GM23338 (cell line): ENCODE results near the gene PNPLA7. TPM values are rescaled to one million over a fixed set of nuclear protein-coding genes. Genes with fewer than 3 reads are reported as not detected.

Source experiments
- ATAC-seq: fragments of 200-7000 bp; cut with Tn5 transposase; 3 replicates; pipeline ENCODE4 v1.9.1; 2020
- DNase-seq: peaks from one replicate; pipeline ENCODE4 v3.0.0-alpha.2; 2015; ENCODE audit warnings: low spot score
- H2AFZ ChIP-seq: fragments of 200-600 bp; sonication (generic); 2 replicates; pipeline ENCODE4 v1.8.0; 2016; ENCODE audit warnings: antibody characterized with exemption, mild to moderate bottlenecking, moderate library complexity
- H3F3A ChIP-seq: fragments of 200-600 bp; sonication (generic); replicated peaks from 2 replicates; pipeline ENCODE4 v1.8.0; 2017; ENCODE audit warnings: antibody characterized with exemption, mixed run types, low read depth
- H3K27ac ChIP-seq: fragments of 200-600 bp; sonication (generic); 2 replicates; pipeline ENCODE4 v1.6.1; 2016; ENCODE audit warnings: low read depth
- H3K27me3 ChIP-seq: fragments of 200-600 bp; sonication (generic); 2 replicates; pipeline ENCODE4 v1.8.0; 2016; ENCODE audit warnings: mild to moderate bottlenecking, mixed run types, moderate library complexity; ENCODE audit not compliant: insufficient read depth
- H3K36me3 ChIP-seq: fragments of 200-600 bp; sonication (generic); 2 replicates; pipeline ENCODE4 v1.8.0; 2016; ENCODE audit warnings: mild to moderate bottlenecking; ENCODE audit not compliant: insufficient read depth
- H3K4me1 ChIP-seq: fragments of 200-600 bp; sonication (generic); 2 replicates; pipeline ENCODE4 v1.8.0; 2016; ENCODE audit warnings: mild to moderate bottlenecking, moderate library complexity; ENCODE audit not compliant: insufficient read depth
- H3K4me2 ChIP-seq: fragments of 200-600 bp; sonication (generic); 2 replicates; pipeline ENCODE4 v1.7.1; 2017; ENCODE audit warnings: mixed run types
- H3K4me3 ChIP-seq: fragments of 200-600 bp; sonication (generic); 2 replicates; pipeline ENCODE4 v1.6.1; 2016; ENCODE audit warnings: mixed run types
- H3K79me2 ChIP-seq: fragments of 200-600 bp; sonication (generic); replicated peaks from 2 replicates; pipeline ENCODE4 v1.8.0; 2017; ENCODE audit warnings: mild to moderate bottlenecking; ENCODE audit not compliant: insufficient read depth
- H3K9me2 ChIP-seq: fragments of 200-600 bp; sonication (generic); 2 replicates; pipeline ENCODE4 v1.8.0; 2017; ENCODE audit not compliant: insufficient read depth
- H4K20me1 ChIP-seq: fragments of 200-600 bp; sonication (generic); replicated peaks from 2 replicates; pipeline ENCODE4 v1.8.0; 2017; ENCODE audit warnings: mild to moderate bottlenecking; ENCODE audit not compliant: insufficient read depth
- H3K27ac Mint-ChIP-seq: 2 replicates; pipeline ENCODE4 v1.8.0; 2020; ENCODE audit warnings: inconsistent platforms, mild to moderate bottlenecking, moderate library complexity, mixed read lengths
- H3K27me3 Mint-ChIP-seq: 3 replicates; pipeline ENCODE4 v1.8.0; 2022; ENCODE audit warnings: low read depth, mild to moderate bottlenecking, moderate library complexity, mixed read lengths, inconsistent platforms; ENCODE audit not compliant: insufficient read depth, poor library complexity
- H3K36me3 Mint-ChIP-seq: 3 replicates; pipeline ENCODE4 v1.8.0; 2021; ENCODE audit warnings: low read depth, mild to moderate bottlenecking, inconsistent platforms, moderate library complexity, mixed read lengths
- H3K4me1 Mint-ChIP-seq: 3 replicates; pipeline ENCODE4 v1.8.0; 2020; ENCODE audit warnings: mild to moderate bottlenecking, inconsistent platforms, mixed read lengths
- H3K4me3 Mint-ChIP-seq: 3 replicates; pipeline ENCODE4 v1.8.0; 2021; ENCODE audit warnings: moderate library complexity, mild to moderate bottlenecking, inconsistent platforms, mixed read lengths
- H3K9me3 Mint-ChIP-seq: 3 replicates; pipeline ENCODE4 v1.8.0; 2020; ENCODE audit warnings: moderate library complexity, mild to moderate bottlenecking, inconsistent platforms, mixed read lengths
- CREB1 ChIP-seq: fragments of 250-450 bp; sonication (Bioruptor Pico); IDR thresholded peaks from 2 replicates; pipeline ENCODE4 v1.5.0; 2020; ENCODE audit warnings: low read depth, mild to moderate bottlenecking, moderate library complexity
- JUNB ChIP-seq: IDR thresholded peaks from one replicate; pipeline ENCODE4 v1.6.1; 2016; ENCODE audit warnings: antibody characterized with exemption; ENCODE audit not compliant: unreplicated experiment
- POLR2AphosphoS5 ChIP-seq: IDR thresholded peaks from 2 replicates; pipeline ENCODE4 v1.6.1; 2016; ENCODE audit warnings: antibody characterized with exemption, low read depth
- REST ChIP-seq: IDR thresholded peaks from one replicate; pipeline ENCODE4 v1.6.1; 2018; ENCODE audit warnings: antibody characterized with exemption; ENCODE audit not compliant: unreplicated experiment
- STAT1 ChIP-seq: IDR thresholded peaks from one replicate; pipeline ENCODE4 v1.6.1; 2016; ENCODE audit warnings: antibody characterized with exemption; ENCODE audit not compliant: unreplicated experiment
- polyA plus RNA-seq: library from polyadenylated mRNA; unstranded; fragments of >200 nt; fragmentation: Nextera tagmentation; extraction: Ambion mirVana; gene quantifications from 2 replicates; pipeline ENCODE4 v1.2.1, GENCODE V29; 2016
- total RNA-seq: library from RNA; depleted of rRNA; stranded (reverse); fragments of >200 nt; shearing (Covaris generic); gene quantifications from 2 replicates; pipeline ENCODE4 v1.2.3, GENCODE V29; 2014
- TF ChIP-seq, protein P1 (sequence below): fragments of 250-450 bp; sonication (Bioruptor Pico); IDR thresholded peaks from 2 replicates; pipeline ENCODE4 v1.5.0; 2020; ENCODE audit warnings: mild to moderate bottlenecking, moderate library complexity

PNPLA7 gene
- total and polyA plus RNA-seq, 2 experiments from 2014 or later = 0.45 to 0.80 TPM

- TF ChIP-seq, protein P1, sequence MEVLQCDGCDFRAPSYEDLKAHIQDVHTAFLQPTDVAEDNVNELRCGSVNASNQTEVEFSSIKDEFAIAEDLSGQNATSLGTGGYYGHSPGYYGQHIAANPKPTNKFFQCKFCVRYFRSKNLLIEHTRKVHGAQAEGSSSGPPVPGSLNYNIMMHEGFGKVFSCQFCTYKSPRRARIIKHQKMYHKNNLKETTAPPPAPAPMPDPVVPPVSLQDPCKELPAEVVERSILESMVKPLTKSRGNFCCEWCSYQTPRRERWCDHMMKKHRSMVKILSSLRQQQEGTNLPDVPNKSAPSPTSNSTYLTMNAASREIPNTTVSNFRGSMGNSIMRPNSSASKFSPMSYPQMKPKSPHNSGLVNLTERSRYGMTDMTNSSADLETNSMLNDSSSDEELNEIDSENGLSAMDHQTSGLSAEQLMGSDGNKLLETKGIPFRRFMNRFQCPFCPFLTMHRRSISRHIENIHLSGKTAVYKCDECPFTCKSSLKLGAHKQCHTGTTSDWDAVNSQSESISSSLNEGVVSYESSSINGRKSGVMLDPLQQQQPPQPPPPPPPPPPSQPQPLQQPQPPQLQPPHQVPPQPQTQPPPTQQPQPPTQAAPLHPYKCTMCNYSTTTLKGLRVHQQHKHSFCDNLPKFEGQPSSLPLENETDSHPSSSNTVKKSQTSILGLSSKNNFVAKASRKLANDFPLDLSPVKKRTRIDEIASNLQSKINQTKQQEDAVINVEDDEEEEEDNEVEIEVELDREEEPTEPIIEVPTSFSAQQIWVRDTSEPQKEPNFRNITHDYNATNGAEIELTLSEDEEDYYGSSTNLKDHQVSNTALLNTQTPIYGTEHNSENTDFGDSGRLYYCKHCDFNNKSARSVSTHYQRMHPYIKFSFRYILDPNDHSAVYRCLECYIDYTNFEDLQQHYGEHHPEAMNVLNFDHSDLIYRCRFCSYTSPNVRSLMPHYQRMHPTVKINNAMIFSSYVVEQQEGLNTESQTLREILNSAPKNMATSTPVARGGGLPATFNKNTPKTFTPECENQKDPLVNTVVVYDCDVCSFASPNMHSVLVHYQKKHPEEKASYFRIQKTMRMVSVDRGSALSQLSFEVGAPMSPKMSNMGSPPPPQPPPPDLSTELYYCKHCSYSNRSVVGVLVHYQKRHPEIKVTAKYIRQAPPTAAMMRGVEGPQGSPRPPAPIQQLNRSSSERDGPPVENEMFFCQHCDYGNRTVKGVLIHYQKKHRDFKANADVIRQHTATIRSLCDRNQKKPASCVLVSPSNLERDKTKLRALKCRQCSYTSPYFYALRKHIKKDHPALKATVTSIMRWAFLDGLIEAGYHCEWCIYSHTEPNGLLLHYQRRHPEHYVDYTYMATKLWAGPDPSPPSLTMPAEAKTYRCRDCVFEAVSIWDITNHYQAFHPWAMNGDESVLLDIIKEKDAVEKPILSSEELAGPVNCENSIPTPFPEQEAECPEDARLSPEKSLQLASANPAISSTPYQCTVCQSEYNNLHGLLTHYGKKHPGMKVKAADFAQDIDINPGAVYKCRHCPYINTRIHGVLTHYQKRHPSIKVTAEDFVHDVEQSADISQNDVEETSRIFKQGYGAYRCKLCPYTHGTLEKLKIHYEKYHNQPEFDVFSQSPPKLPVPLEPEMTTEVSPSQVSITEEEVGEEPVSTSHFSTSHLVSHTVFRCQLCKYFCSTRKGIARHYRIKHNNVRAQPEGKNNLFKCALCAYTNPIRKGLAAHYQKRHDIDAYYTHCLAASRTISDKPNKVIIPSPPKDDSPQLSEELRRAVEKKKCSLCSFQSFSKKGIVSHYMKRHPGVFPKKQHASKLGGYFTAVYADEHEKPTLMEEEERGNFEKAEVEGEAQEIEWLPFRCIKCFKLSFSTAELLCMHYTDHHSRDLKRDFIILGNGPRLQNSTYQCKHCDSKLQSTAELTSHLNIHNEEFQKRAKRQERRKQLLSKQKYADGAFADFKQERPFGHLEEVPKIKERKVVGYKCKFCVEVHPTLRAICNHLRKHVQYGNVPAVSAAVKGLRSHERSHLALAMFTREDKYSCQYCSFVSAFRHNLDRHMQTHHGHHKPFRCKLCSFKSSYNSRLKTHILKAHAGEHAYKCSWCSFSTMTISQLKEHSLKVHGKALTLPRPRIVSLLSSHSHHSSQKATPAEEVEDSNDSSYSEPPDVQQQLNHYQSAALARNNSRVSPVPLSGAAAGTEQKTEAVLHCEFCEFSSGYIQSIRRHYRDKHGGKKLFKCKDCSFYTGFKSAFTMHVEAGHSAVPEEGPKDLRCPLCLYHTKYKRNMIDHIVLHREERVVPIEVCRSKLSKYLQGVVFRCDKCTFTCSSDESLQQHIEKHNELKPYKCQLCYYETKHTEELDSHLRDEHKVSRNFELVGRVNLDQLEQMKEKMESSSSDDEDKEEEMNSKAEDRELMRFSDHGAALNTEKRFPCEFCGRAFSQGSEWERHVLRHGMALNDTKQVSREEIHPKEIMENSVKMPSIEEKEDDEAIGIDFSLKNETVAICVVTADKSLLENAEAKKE (CRISPR knock-in tag) = no peak
- no peak for TF ChIP-seq REST
- no peak for TF ChIP-seq CREB1
Observed at GRCh38 chr9:137547687-137548543, 2.3 kb downstream of the PNPLA7 start (continued).

DNA sequence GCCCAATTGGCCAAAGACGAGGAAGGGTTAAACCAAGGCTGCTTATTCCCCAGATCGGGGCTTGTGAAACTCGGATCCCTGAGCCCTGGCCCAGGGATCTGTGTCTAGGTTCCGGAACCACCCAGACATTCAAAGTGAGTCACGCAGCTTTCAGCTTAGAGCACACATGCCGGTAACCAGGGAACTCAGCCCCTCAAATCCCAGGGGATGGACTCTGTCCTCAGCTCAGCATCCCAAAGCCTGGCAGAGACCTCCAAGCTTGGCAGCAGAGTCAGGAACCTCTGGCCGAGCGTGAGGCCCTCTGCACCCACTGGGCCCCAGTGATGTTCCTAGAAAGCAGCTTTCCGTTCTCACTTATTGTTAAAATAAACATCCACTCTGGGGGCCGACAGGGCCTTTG, 5.1 kb downstream of the PNPLA7 start:
- no peak for TF ChIP-seq JUNB
- no peak for TF ChIP-seq STAT1
- no peak for TF ChIP-seq POLR2AphosphoS5
- no peak for TF ChIP-seq REST
- H3K4me1 ChIP-seq = no peaks in the 10 kb centered on the region; the same call in 1 of the 2 replicates
- Mint-ChIP-seq H3K27ac (no peak overlapping the region), H3K9me3 (peaks cover 19% of the 10 kb centered on the region), H3K4me1 (peaks cover 1% of the 10 kb centered on the region), H3K36me3 (peaks cover 15% of the 10 kb centered on the region), H3K27me3 (peaks cover 7% of the 10 kb centered on the region), H3K4me3 (no peak overlapping the region)
- H3K4me3 ChIP-seq = no peak overlapping the region
- no peaks in the 10 kb centered on the region for H4K20me1 ChIP-seq
- H3K27ac ChIP-seq = no peak overlapping the region
- no peak for ATAC-seq
- no peak for DNase-seq
- H3K27me3 ChIP-seq = no peaks in the 10 kb centered on the region
- H3K4me2 ChIP-seq = no peak overlapping the region
- H3K36me3 ChIP-seq = no peaks in the 10 kb centered on the region
- no peaks in the 10 kb centered on the region for H3K9me2 ChIP-seq
- no peak overlapping the region for H2AFZ ChIP-seq
- no peaks in the 10 kb centered on the region for H3K79me2 ChIP-seq
- no peaks in the 10 kb centered on the region for H3F3A ChIP-seq
